CD14-positive monocyte (primary cell): Measurements from ENCODE around the gene CDIP1. TPM values are rescaled to one million over a fixed set of nuclear protein-coding genes. Genes with fewer than 3 reads are reported as not detected.

Experiments
- DNase-seq, 3 donors: peaks; one replicate each; pipeline ENCODE4 v3.0.0-alpha.2; 2011 to 2022
- H2AFZ ChIP-seq: 2 replicates; pipeline ENCODE4 v1.6.0; 2012; ENCODE audit warnings: mild to moderate bottlenecking, low read depth, low read length, inconsistent platforms; ENCODE audit not compliant: insufficient read depth, poor library complexity, severe bottlenecking
- H3K27ac ChIP-seq, 2 donors: 1 replicate in 1 of 2; 2 replicates in 1 of 2; pipeline ENCODE4 v1.5.1; 2012 to 2013; ENCODE audit warnings: low read length in 2 of 2, control low read depth in 1 of 2, inconsistent platforms in 1 of 2, low read depth in 1 of 2, mild to moderate bottlenecking in 1 of 2
- H3K27me3 ChIP-seq, 2 donors: one replicate each; pipeline versions ENCODE4 v1.6.0 to v1.6.1; 2011 to 2013; ENCODE audit warnings: low read length in 2 of 2; ENCODE audit not compliant: control insufficient read depth in 2 of 2, insufficient read depth in 2 of 2
- H3K36me3 ChIP-seq, 2 donors: replicated peaks in 1 of 2; 1 replicate in 1 of 2; 2 replicates in 1 of 2; pipeline versions ENCODE4 v1.5.1 to v1.6.1; 2012 to 2013; ENCODE audit warnings: low read length in 2 of 2, control low read depth in 1 of 2, inconsistent platforms in 1 of 2, mild to moderate bottlenecking in 1 of 2; ENCODE audit not compliant: insufficient read depth in 2 of 2, control insufficient read depth in 1 of 2
- H3K4me1 ChIP-seq, 2 donors: 1 replicate in 1 of 2; 2 replicates in 1 of 2; pipeline versions ENCODE4 v1.5.1 to v1.6.1; 2012 to 2013; ENCODE audit warnings: low read length in 2 of 2, control low read depth in 1 of 2, inconsistent platforms in 1 of 2, mild to moderate bottlenecking in 1 of 2, moderate library complexity in 1 of 2; ENCODE audit not compliant: insufficient read depth in 2 of 2, control insufficient read depth in 1 of 2
- H3K4me2 ChIP-seq: replicated peaks from 2 replicates; pipeline ENCODE3; 2012; ENCODE audit warnings: low read length, moderate library complexity, mild to moderate bottlenecking; ENCODE audit not compliant: poor library complexity, severe bottlenecking; ENCODE audit errors: extremely low read depth
- H3K4me3 ChIP-seq, 3 experiments: fragments of 200-600 bp in 1 of 3; sonication (generic) in 1 of 3; replicated peaks in 1 of 3; 1 replicate in 2 of 3; 2 replicates in 1 of 3; pipeline ENCODE4 v1.5.1; 2011 to 2013; ENCODE audit warnings: low read length in 3 of 3, mild to moderate bottlenecking in 3 of 3, control low read depth in 2 of 3, low read depth in 2 of 3, inconsistent platforms in 1 of 3, moderate library complexity in 1 of 3
- H3K79me2 ChIP-seq: 2 replicates; pipeline ENCODE4 v1.6.0; 2012; ENCODE audit warnings: mild to moderate bottlenecking, control low read depth, inconsistent platforms, low read length, moderate library complexity; ENCODE audit not compliant: insufficient read depth
- H3K9ac ChIP-seq: 2 replicates; pipeline ENCODE4 v1.6.0; 2017; ENCODE audit warnings: low read length, mild to moderate bottlenecking; ENCODE audit not compliant: insufficient read depth, poor library complexity, severe bottlenecking
- H3K9me3 ChIP-seq, 2 donors: replicated peaks in 1 of 2; 1 replicate in 1 of 2; 2 replicates in 1 of 2; pipeline versions ENCODE4 v1.5.1 to v1.6.1; 2012 to 2013; ENCODE audit warnings: low read length in 2 of 2, control low read depth in 1 of 2; ENCODE audit not compliant: control insufficient read depth in 1 of 2, insufficient read depth in 1 of 2
- H4K20me1 ChIP-seq: 2 replicates; pipeline ENCODE4 v1.6.0; 2012; ENCODE audit warnings: mild to moderate bottlenecking, low read length, control low read depth, moderate library complexity; ENCODE audit not compliant: insufficient read depth
- H3K27ac Mint-ChIP-seq, 7 donors: one replicate each; pipeline ENCODE4 v1.8.0; 2020; ENCODE audit warnings: mild to moderate bottlenecking in 7 of 7, mixed read lengths in 7 of 7, moderate library complexity in 6 of 7, inconsistent platforms in 2 of 7
- H3K27me3 Mint-ChIP-seq, 3 donors: one replicate each; pipeline ENCODE4 v1.8.0; 2021 to 2022; ENCODE audit warnings: low read depth in 3 of 3, mild to moderate bottlenecking in 3 of 3, mixed read lengths in 3 of 3, moderate library complexity in 3 of 3, inconsistent platforms in 1 of 3
- H3K36me3 Mint-ChIP-seq, 2 donors: one replicate each; pipeline ENCODE4 v1.8.0; 2020; ENCODE audit warnings: mixed read lengths in 2 of 2, inconsistent platforms in 1 of 2, mild to moderate bottlenecking in 1 of 2
- H3K4me1 Mint-ChIP-seq: one replicate; pipeline ENCODE4 v1.8.0; 2020; ENCODE audit warnings: mild to moderate bottlenecking, mixed read lengths
- H3K4me3 Mint-ChIP-seq, 2 donors: one replicate each; pipeline ENCODE4 v1.8.0; 2020; ENCODE audit warnings: mild to moderate bottlenecking in 2 of 2, mixed read lengths in 2 of 2, moderate library complexity in 1 of 2
- H3K9me3 Mint-ChIP-seq, 7 donors: one replicate each; pipeline ENCODE4 v1.8.0; 2020 to 2022; ENCODE audit warnings: mixed read lengths in 7 of 7, mild to moderate bottlenecking in 6 of 7, moderate library complexity in 6 of 7, inconsistent platforms in 2 of 7
- WGBS: methylation state at CpG from one replicate; pipeline ENCODE4 v1.1.5; 2013; ENCODE audit warnings: missing lambda C conversion rate; ENCODE audit not compliant: insufficient coverage; 5-methylcytosine and 5-hydroxymethylcytosine counted together
- intact Hi-C, 2 donors: fragments of 100-400 bp; cut with micrococcal nuclease; formaldehyde crosslinking; loops; one replicate each; pipeline versions ENCODE4 v1.15.0 to v1.15.1; 2023
- polyA plus RNA-seq, 3 donors: library from polyadenylated mRNA; depleted of rRNA in 1 of 3; unstranded in 2 of 3; stranded (reverse) in 1 of 3; fragments of 300-500 nt in 2 of 3; fragments of >200 nt in 1 of 3; fragmentation: Illumina TruSeq in 2 of 3; gene quantifications; 1 replicate in 2 of 3; 2 replicates in 1 of 3; pipeline ENCODE4 v1.2.3, GENCODE V29; 2012 to 2021
- TF ChIP-seq, protein P1 (sequence below): fragments of 200-600 bp; IDR thresholded peaks from one replicate; pipeline ENCODE4 v1.8.0; 2022; ENCODE audit warnings: antibody characterized with exemption, mild to moderate bottlenecking

The CDIP1 gene
- polyA plus RNA-seq, 3 donors, result 8.6 to 11.2 (median 10.8) TPM

DNA sequence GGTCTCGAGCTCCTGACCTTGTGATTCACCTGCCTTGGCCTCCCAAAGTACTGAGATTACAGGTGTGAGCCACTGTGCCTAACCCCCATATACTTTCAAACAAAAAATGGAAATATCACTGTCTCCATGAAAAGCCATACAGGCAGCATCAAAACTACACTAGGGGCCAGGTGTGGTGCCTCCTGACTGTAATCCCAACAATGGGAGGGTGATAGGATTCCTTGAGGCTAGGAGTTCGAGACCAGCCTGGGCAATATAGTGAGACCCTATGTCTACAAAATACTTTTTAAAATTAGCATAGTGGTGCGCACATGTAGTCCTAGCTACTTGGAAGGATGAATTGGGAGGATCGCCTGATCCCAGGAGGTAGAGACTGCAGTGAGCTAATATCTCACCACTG, 46.7 kb downstream of the CDIP1 start:
- no peak overlapping the region for H3K9ac ChIP-seq
- WGBS, result no CpG with 5 or more reads among the region's 4 CpGs
- H3K27me3 Mint-ChIP-seq, result no peaks in the 10 kb centered on the region
- no peak overlapping the region for H3K4me3 ChIP-seq
- H3K9me3 ChIP-seq, result no peaks in the 10 kb centered on the region
- H3K27ac Mint-ChIP-seq, result peak overlapping the region in 2 of 7 donors; percentile 19 to 42
- no peaks in the 10 kb centered on the region for H3K4me1 ChIP-seq
- no peaks in the 10 kb centered on the region for H3K27me3 ChIP-seq
- H3K4me3 Mint-ChIP-seq, result no peak overlapping the region
- TF ChIP-seq, protein P1, sequence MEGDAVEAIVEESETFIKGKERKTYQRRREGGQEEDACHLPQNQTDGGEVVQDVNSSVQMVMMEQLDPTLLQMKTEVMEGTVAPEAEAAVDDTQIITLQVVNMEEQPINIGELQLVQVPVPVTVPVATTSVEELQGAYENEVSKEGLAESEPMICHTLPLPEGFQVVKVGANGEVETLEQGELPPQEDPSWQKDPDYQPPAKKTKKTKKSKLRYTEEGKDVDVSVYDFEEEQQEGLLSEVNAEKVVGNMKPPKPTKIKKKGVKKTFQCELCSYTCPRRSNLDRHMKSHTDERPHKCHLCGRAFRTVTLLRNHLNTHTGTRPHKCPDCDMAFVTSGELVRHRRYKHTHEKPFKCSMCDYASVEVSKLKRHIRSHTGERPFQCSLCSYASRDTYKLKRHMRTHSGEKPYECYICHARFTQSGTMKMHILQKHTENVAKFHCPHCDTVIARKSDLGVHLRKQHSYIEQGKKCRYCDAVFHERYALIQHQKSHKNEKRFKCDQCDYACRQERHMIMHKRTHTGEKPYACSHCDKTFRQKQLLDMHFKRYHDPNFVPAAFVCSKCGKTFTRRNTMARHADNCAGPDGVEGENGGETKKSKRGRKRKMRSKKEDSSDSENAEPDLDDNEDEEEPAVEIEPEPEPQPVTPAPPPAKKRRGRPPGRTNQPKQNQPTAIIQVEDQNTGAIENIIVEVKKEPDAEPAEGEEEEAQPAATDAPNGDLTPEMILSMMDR, result no peak
- H3K36me3 ChIP-seq, result peaks cover 19 to 50% of the 10 kb centered on the region in 2 donors
- no peak overlapping the region for H3K27ac ChIP-seq
- H3K79me2 ChIP-seq, result peaks cover 19% of the 10 kb centered on the region
- H2AFZ ChIP-seq, result no peak overlapping the region
- peaks cover 2% of the 10 kb centered on the region for H3K4me1 Mint-ChIP-seq
- no peak for DNase-seq
- H3K4me2 ChIP-seq, result no peak overlapping the region
- H3K36me3 Mint-ChIP-seq, result peaks cover 30 to 46% of the 10 kb centered on the region in 2 donors
- intact Hi-C loops, result no loop called here
- H4K20me1 ChIP-seq, result peaks cover 27% of the 10 kb centered on the region
- no peaks in the 10 kb centered on the region for H3K9me3 Mint-ChIP-seq

DNA sequence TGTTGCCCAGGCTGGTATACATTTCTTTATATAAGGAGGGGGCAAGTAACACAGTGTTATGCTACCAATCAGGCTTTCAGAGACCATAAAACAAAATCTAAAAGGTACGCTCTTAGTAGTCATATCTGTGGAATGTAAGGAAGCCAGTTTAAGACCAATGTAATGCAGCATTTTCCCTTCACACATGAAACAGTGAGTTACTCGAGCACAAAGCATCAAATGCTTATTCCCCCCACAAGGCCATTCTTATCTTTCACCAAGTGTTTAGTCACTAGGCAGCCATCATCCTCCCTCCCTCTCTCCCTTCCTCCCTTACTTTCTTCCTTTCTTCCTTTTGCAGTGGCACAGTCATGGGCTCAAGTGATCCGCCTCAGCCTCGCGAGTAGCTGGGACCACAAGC, 49.5 kb downstream of the CDIP1 start:
- H3K4me3 ChIP-seq, result no peak overlapping the region
- TF ChIP-seq, protein P1, result no peak
- H3K36me3 ChIP-seq, result peaks cover 33 to 69% of the 10 kb centered on the region in 2 donors
- no peak overlapping the region for H3K4me2 ChIP-seq
- Mint-ChIP-seq H3K27ac (peak overlapping the region in 2 of 7 donors; percentile 46 to 60), H3K36me3 (peaks cover 34 to 58% of the 10 kb centered on the region in 2 donors), H3K9me3 (no peaks in the 10 kb centered on the region), H3K27me3 (no peaks in the 10 kb centered on the region), H3K4me1 (peaks cover 2% of the 10 kb centered on the region), H3K4me3 (no peak overlapping the region)
- no peak overlapping the region for H3K27ac ChIP-seq
- DNase-seq, result no peak
- H3K27me3 ChIP-seq, result no peaks in the 10 kb centered on the region
- H2AFZ ChIP-seq, result no peak overlapping the region
- peaks cover 9% of the 10 kb centered on the region for H4K20me1 ChIP-seq
- intact Hi-C loops, result no loop called here
- H3K4me1 ChIP-seq, result no peaks in the 10 kb centered on the region
- no peak overlapping the region for H3K9ac ChIP-seq
- peaks cover 13% of the 10 kb centered on the region for H3K79me2 ChIP-seq
- H3K9me3 ChIP-seq, result no peaks in the 10 kb centered on the region
- 94% methylated on average over 2 of the region's 5 CpGs for WGBS
